Heart right ventricle (tissue), 16 donors: ENCODE measurements around the gene CEP350. TPM values are rescaled to one million over a fixed set of nuclear protein-coding genes. Genes with fewer than 3 reads are reported as not detected.
A peak's percentile ranks its signal among the peaks of the same experiment; 100 is the strongest.
"Not testable (repeated sequence)": the region's sequence is repeated elsewhere in the genome, so short reads cannot be mapped to it uniquely, and the experiment has no call there.

Source experiments
- ATAC-seq, 8 donors: fragments of 200-7000 bp; cut with Tn5 transposase; one replicate each; pipeline ENCODE4 v1.9.1; 2020; ENCODE audit warnings: mild to moderate bottlenecking in 8 of 8, moderate library complexity in 8 of 8, moderate number of reproducible peaks in 1 of 8
- DNase-seq, 2 donors: peaks; one replicate each; pipeline ENCODE4 v3.0.0-alpha.2; 2020
- H3K27ac ChIP-seq, 10 donors: fragments of 200-600 bp; sonication (generic) in 2 of 10; one replicate each; pipeline versions ENCODE4 v1.5.0 to v1.8.0; 2020 to 2022; ENCODE audit warnings: mild to moderate bottlenecking in 3 of 10
- H3K27me3 ChIP-seq, 7 donors: fragments of 200-600 bp; one replicate each; pipeline ENCODE4 v1.8.0; 2021 to 2022; ENCODE audit warnings: mild to moderate bottlenecking in 2 of 7
- H3K36me3 ChIP-seq, 9 donors: fragments of 200-600 bp; sonication (generic) in 1 of 9; one replicate each; pipeline versions ENCODE4 v1.5.0 to v1.8.0; 2020 to 2022; ENCODE audit warnings: mild to moderate bottlenecking in 2 of 9
- H3K4me1 ChIP-seq, 9 donors: fragments of 200-600 bp; sonication (generic) in 1 of 9; one replicate each; pipeline versions ENCODE4 v1.5.0 to v1.8.0; 2020 to 2022; ENCODE audit warnings: mild to moderate bottlenecking in 4 of 9
- H3K4me3 ChIP-seq, 10 donors: fragments of 200-600 bp; sonication (generic) in 2 of 10; one replicate each; pipeline versions ENCODE4 v1.5.0 to v1.8.0; 2020 to 2022; ENCODE audit warnings: mild to moderate bottlenecking in 7 of 10, moderate library complexity in 2 of 10
- H3K9me3 ChIP-seq, 11 donors: fragments of 200-600 bp in 10 of 11; sonication (generic) in 2 of 11; one replicate each; pipeline versions ENCODE4 v1.5.0 to v1.8.0; 2013 to 2022; ENCODE audit warnings: mild to moderate bottlenecking in 2 of 11, control low read depth in 1 of 11, moderate library complexity in 1 of 11
- CTCF ChIP-seq, 9 donors: fragments of 200-600 bp; sonication (generic) in 2 of 9; IDR thresholded peaks; one replicate each; pipeline versions ENCODE4 v1.5.0 to v1.8.0; 2021 to 2022; ENCODE audit warnings: antibody characterized with exemption in 9 of 9, mild to moderate bottlenecking in 5 of 9, moderate library complexity in 1 of 9
- WGBS, 2 donors: extraction: QIAGEN DNeasy Blood & Tissue Kit; methylation state at CpG; one replicate each; pipeline ENCODE4 v1.1.7; 2013; ENCODE audit warnings: inconsistent platforms in 1 of 2; 5-methylcytosine and 5-hydroxymethylcytosine counted together
- intact Hi-C, 10 donors: fragments of 100-400 bp; cut with DNase I; formaldehyde crosslinking; loops; one replicate each; pipeline versions ENCODE4 v1.11.1 to v1.14.2; 2022
- polyA plus RNA-seq, 2 donors: library from polyadenylated mRNA; stranded (reverse); fragments of 200-250 nt; gene quantifications; one replicate each; pipeline ENCODE4 v1.2.3, GENCODE V29; 2013
- total RNA-seq, 10 donors: library from RNA; stranded (reverse); fragmentation: NEBNext Ultra II Directional in 3 of 10; extraction: Animal tissue kit (Norgen Biotek cat#: 25700) in 3 of 10; gene quantifications; one replicate each; pipeline versions ENCODE4 v1.2.1 to v1.2.4, GENCODE V29; 2021 to 2023
- donor health status: Arrhythmogenic right ventricular cardiomyopathy.
- donor health status: ischemic (EF 13 %, LVEDD 7.1; RV severe dilation, severe dysfunction).
- donor health status: healthy with polysubstance abuse.
- donor health status: DM: no; HTN: yes; CAD: no.
- donor health status: DM: no; HTN: no; CAD: no.
- donor health status: ischemic (EF 25% LVEDD 6.9; RV normal size, moderate dysfunction).
- donor health status: ischemic (EF 25% LVEDD 5.7; RV mildly dilated, moderate dysfunction).
- donor health status: healthy.
- donor health status: DM: yes; HTN: yes; CAD: no.
- donor health status: Ischemic cardiomyopathy.
- donor health status: ischemic (EF 35%, LVEDD 5.7; RV mildly dilated, moderate dysfunction).
- donor health status: nonischemic (EF 11% LVEDD 7.7; RV severe dilation, severe dysfunction).
- donor health status: DM: yes; HTN: yes; CAD: no.
- donor health status: PGD.
- donor health status: ischemic (EF 29% LVEDD 5.4; RV normal size, mild dysfunction).
- donor health status: nonischemic (EF 23%, LVEDD 6.1; RV moderate dilation, normal function).

The CEP350 gene
- total and polyA plus RNA-seq, 12 donors, result 3.7 to 46.3 (median 37.7) TPM

- no peaks in the 10 kb centered on the region for H3K36me3 ChIP-seq
- intact Hi-C loops, result loop anchor here in 4 of 10 donors (2.0 to 10.0 kb wide), 4 partner anchors 72 to 200 kb away; partner anchors contain the start of genes TOR1AIP1 (in 2 of the 4) and QSOX1 (in 1 of the 4)
- WGBS, 2 donors, result 0 to 1% methylated on average over 10 of the region's 10 CpGs
- no peaks in the 10 kb centered on the region for H3K27me3 ChIP-seq
- no peak for TF ChIP-seq CTCF (IDR thresholded peaks at IDR 0.05)
- peak overlapping the region; percentile 93 to 99 (median 96) for H3K27ac ChIP-seq
- no peaks in the 10 kb centered on the region for H3K9me3 ChIP-seq
- ATAC-seq (peak in 1 of 8 donors; percentile 1), DNase-seq (no peak)
- peak overlapping the region; percentile 72 to 99 (median 96) for H3K4me3 ChIP-seq
- peaks cover 8 to 62% (median 34%) of the 10 kb centered on the region in 9 donors for H3K4me1 ChIP-seq
Observed at GRCh38 chr1:179955287-179955680, 674 bp downstream of the CEP350 start.

GRCh38 chr1:179955731-179956130 lies 1.1 kb downstream of the CEP350 start:
- intact Hi-C loops, result loop anchor here in 4 of 10 donors (2.0 to 10.0 kb wide), 4 partner anchors 73 to 199 kb away; partner anchors contain the start of genes TOR1AIP1 (in 2 of the 4) and QSOX1 (in 1 of the 4)
- no peak for TF ChIP-seq CTCF (IDR thresholded peaks at IDR 0.05)
- peak overlapping the region; percentile 72 to 99 (median 96) for H3K4me3 ChIP-seq
- H3K9me3 ChIP-seq, result no peaks in the 10 kb centered on the region
- no peaks in the 10 kb centered on the region for H3K36me3 ChIP-seq
- 0 to 1% methylated on average over 3 of the region's 3 CpGs for WGBS, 2 donors
- peak overlapping the region in 8 of 10 donors; percentile 93 to 99 (median 97) for H3K27ac ChIP-seq
- ATAC-seq, result no peak
- DNase-seq, result no peak
- peaks cover 8 to 62% (median 34%) of the 10 kb centered on the region in 9 donors for H3K4me1 ChIP-seq
- H3K27me3 ChIP-seq, result no peaks in the 10 kb centered on the region

GRCh38 chr1:179958359-179958758 lies 3.7 kb downstream of the CEP350 start:
- H3K36me3 ChIP-seq, result peaks cover 0 to 9% (median 0%) of the 10 kb centered on the region in 9 donors
- peak overlapping the region in 2 of 10 donors; percentile 11 to 16 for H3K27ac ChIP-seq
- WGBS, 2 donors, result 61 to 63% methylated on average over 3 of the region's 3 CpGs
- no peak overlapping the region for H3K4me3 ChIP-seq
- H3K9me3 ChIP-seq, result no peaks in the 10 kb centered on the region
- intact Hi-C loops, result loop anchor here in 2 of 10 donors (5.0 to 10.0 kb wide), 2 partner anchors 76 to 196 kb away; partner anchors contain the start of genes QSOX1 (in 1 of the 2) and TOR1AIP1 (in 1 of the 2)
- no peaks in the 10 kb centered on the region for H3K27me3 ChIP-seq
- ATAC-seq (no peak), DNase-seq (no peak)
- peaks cover 8 to 41% (median 32%) of the 10 kb centered on the region in 9 donors for H3K4me1 ChIP-seq
- TF ChIP-seq CTCF (IDR thresholded peaks at IDR 0.05), result no peak

GRCh38 chr1:179962168-179962567 lies 7.6 kb downstream of the CEP350 start:
- 97 to 99% methylated on average over 8 of the region's 8 CpGs for WGBS, 2 donors
- peaks cover 0 to 10% (median 0%) of the 10 kb centered on the region in 11 donors for H3K9me3 ChIP-seq
- intact Hi-C loops, ATAC-seq, H3K27ac ChIP-seq, DNase-seq, H3K4me3 ChIP-seq, H3K27me3 ChIP-seq, H3K36me3 ChIP-seq: not testable (repeated sequence)
- peaks cover 0 to 34% (median 24%) of the 10 kb centered on the region in 9 donors for H3K4me1 ChIP-seq

GRCh38 chr1:179966551-179966950 lies 11.9 kb downstream of the CEP350 start:
- H3K27ac ChIP-seq, result no peak overlapping the region
- peaks cover 0 to 14% (median 0%) of the 10 kb centered on the region in 11 donors for H3K9me3 ChIP-seq
- TF ChIP-seq CTCF (IDR thresholded peaks at IDR 0.05), result no peak
- DNase-seq, result no peak
- H3K36me3 ChIP-seq, result peaks cover 0 to 6% (median 0%) of the 10 kb centered on the region in 9 donors
- H3K27me3 ChIP-seq, result no peaks in the 10 kb centered on the region
- ATAC-seq, result no peak
- peaks cover 9 to 52% (median 38%) of the 10 kb centered on the region in 9 donors for H3K4me1 ChIP-seq
- intact Hi-C loops, result no loop called here
- H3K4me3 ChIP-seq, result no peak overlapping the region
